ENCODE data around the gene PSMD12. TPM values are rescaled to one million over a fixed set of nuclear protein-coding genes. Genes with fewer than 3 reads are reported as not detected.

PSMD12 gene
- total and polyA plus RNA-seq, 2 donors (not counting 1 experiment from before 2014, with no cell fraction given): 21.3 to 66.2 TPM

GRCh38 chr17:67414130-67414529 is 47.8 kb upstream of the PSMD12 start:
- Histone ChIP-seq H3K79me2 (ENCODE audit: control insufficient read depth, insufficient read depth, low read length) (no peaks in the 10 kb centered on the region), H3K9ac (ENCODE audit: insufficient read depth, low read length) (no peak overlapping the region), H3K4me1 (ENCODE audit: control insufficient read depth, extremely low read depth, insufficient read depth, low read length) (no peaks in the 10 kb centered on the region), H3K27ac (ENCODE audit: insufficient read depth, low read length) (no peak overlapping the region), H3K4me2 (ENCODE audit: extremely low read depth, insufficient read depth, low read length) (no peak overlapping the region), H2AFZ (ENCODE audit: low read length) (no peak overlapping the region), H4K20me1 (ENCODE audit: control insufficient read depth, extremely low read depth, insufficient read depth, low read length) (no peaks in the 10 kb centered on the region), H3K36me3 (ENCODE audit: control insufficient read depth, insufficient read depth, low read length) (no peaks in the 10 kb centered on the region), H3K9me3 (ENCODE audit: control insufficient read depth, insufficient read depth, low read depth, low read length) (no peaks in the 10 kb centered on the region), H3K27me3 (ENCODE audit: control insufficient read depth, insufficient read depth, low read length) (no peaks in the 10 kb centered on the region), H3K4me3 (replicated peaks in 1 of 4; ENCODE audit: control extremely low read depth in 1 of 4, insufficient read depth in 1 of 4, low read depth in 3 of 4, low read length in 4 of 4) (no peak overlapping the region)
- TF ChIP-seq CTCF (conservative IDR thresholded peaks at IDR 0.05 in 1 of 2, IDR thresholded peaks at IDR 0.05 in 1 of 2; ENCODE audit: low read depth in 1 of 2, low read length in 2 of 2) (no peak), EZH2 (IDR thresholded peaks at IDR 0.05; ENCODE audit: low read length, missing control alignments) (no peak)
- no peak for DNase-seq (ENCODE audit: low read depth in 2 of 2)

- no peak overlapping the region for H2AFZ ChIP-seq (ENCODE audit: low read length)
- H3K79me2 ChIP-seq (ENCODE audit: control insufficient read depth, insufficient read depth, low read length): no peaks in the 10 kb centered on the region
- H3K9me3 ChIP-seq (ENCODE audit: control insufficient read depth, insufficient read depth, low read depth, low read length): no peaks in the 10 kb centered on the region
- no peak for DNase-seq (ENCODE audit: low read depth in 2 of 2)
- no peaks in the 10 kb centered on the region for H3K36me3 ChIP-seq (ENCODE audit: control insufficient read depth, insufficient read depth, low read length)
- H3K27ac ChIP-seq (ENCODE audit: insufficient read depth, low read length): no peak overlapping the region
- H3K4me2 ChIP-seq (ENCODE audit: extremely low read depth, insufficient read depth, low read length): no peak overlapping the region
- no peaks in the 10 kb centered on the region for H4K20me1 ChIP-seq (ENCODE audit: control insufficient read depth, extremely low read depth, insufficient read depth, low read length)
- TF ChIP-seq EZH2 (IDR thresholded peaks at IDR 0.05; ENCODE audit: low read length, missing control alignments) (no peak), CTCF (conservative IDR thresholded peaks at IDR 0.05 in 1 of 2, IDR thresholded peaks at IDR 0.05 in 1 of 2; ENCODE audit: low read depth in 1 of 2, low read length in 2 of 2) (no peak)
- H3K27me3 ChIP-seq (ENCODE audit: control insufficient read depth, insufficient read depth, low read length): no peaks in the 10 kb centered on the region
- H3K4me3 ChIP-seq (replicated peaks in 1 of 4; ENCODE audit: control extremely low read depth in 1 of 4, insufficient read depth in 1 of 4, low read depth in 3 of 4, low read length in 4 of 4): no peak overlapping the region
- no peaks in the 10 kb centered on the region for H3K4me1 ChIP-seq (ENCODE audit: control insufficient read depth, extremely low read depth, insufficient read depth, low read length)
- no peak overlapping the region for H3K9ac ChIP-seq (ENCODE audit: insufficient read depth, low read length)
Observed at GRCh38 chr17:67413388-67413787, 47.0 kb upstream of the PSMD12 start.

- Histone ChIP-seq H3K4me2 (ENCODE audit: extremely low read depth, insufficient read depth, low read length) (no peak overlapping the region), H3K79me2 (ENCODE audit: control insufficient read depth, insufficient read depth, low read length) (no peaks in the 10 kb centered on the region), H3K27ac (ENCODE audit: insufficient read depth, low read length) (no peak overlapping the region), H3K4me3 (replicated peaks in 1 of 4; ENCODE audit: control extremely low read depth in 1 of 4, insufficient read depth in 1 of 4, low read depth in 3 of 4, low read length in 4 of 4) (no peak overlapping the region), H3K36me3 (ENCODE audit: control insufficient read depth, insufficient read depth, low read length) (no peaks in the 10 kb centered on the region), H3K9ac (ENCODE audit: insufficient read depth, low read length) (no peak overlapping the region), H3K9me3 (ENCODE audit: control insufficient read depth, insufficient read depth, low read depth, low read length) (no peaks in the 10 kb centered on the region), H3K4me1 (ENCODE audit: control insufficient read depth, extremely low read depth, insufficient read depth, low read length) (no peaks in the 10 kb centered on the region), H4K20me1 (ENCODE audit: control insufficient read depth, extremely low read depth, insufficient read depth, low read length) (no peaks in the 10 kb centered on the region), H3K27me3 (ENCODE audit: control insufficient read depth, insufficient read depth, low read length) (no peaks in the 10 kb centered on the region), H2AFZ (ENCODE audit: low read length) (no peak overlapping the region)
- no peak for DNase-seq (ENCODE audit: low read depth in 2 of 2)
- TF ChIP-seq CTCF (conservative IDR thresholded peaks at IDR 0.05 in 1 of 2, IDR thresholded peaks at IDR 0.05 in 1 of 2; ENCODE audit: low read depth in 1 of 2, low read length in 2 of 2): no peak
- TF ChIP-seq EZH2 (IDR thresholded peaks at IDR 0.05; ENCODE audit: low read length, missing control alignments): no peak
Observed at GRCh38 chr17:67412941-67413340, 46.6 kb upstream of the PSMD12 start.

Measured in fibroblast of lung (primary cell).